Subcutaneous adipose tissue (tissue), 4 donors: ENCODE measurements around the gene DLGAP1. TPM values are rescaled to one million over a fixed set of nuclear protein-coding genes. Genes with fewer than 3 reads are reported as not detected.

Experiments used
- CTCF ChIP-seq: fragments of 450-650 bp; IDR thresholded peaks from one replicate; pipeline ENCODE4 v1.5.1; 2016; ENCODE audit warnings: low read depth, mild to moderate bottlenecking, control low read depth, antibody characterized with exemption, moderate library complexity
- total RNA-seq, 4 donors: library from RNA; depleted of rRNA; stranded (reverse); fragments of >200 nt; gene quantifications; one replicate each; pipeline ENCODE4 v1.1.0, GENCODE V29; 2016

Gene DLGAP1
- total RNA-seq, 4 donors from 2014 or later, result 0.44 to 3.3 (median 0.99) TPM

- no peak for TF ChIP-seq CTCF
These were observed 320.4 kb downstream of the DLGAP1 start for GRCh38 chr18:4134700-4135099.

DNA sequence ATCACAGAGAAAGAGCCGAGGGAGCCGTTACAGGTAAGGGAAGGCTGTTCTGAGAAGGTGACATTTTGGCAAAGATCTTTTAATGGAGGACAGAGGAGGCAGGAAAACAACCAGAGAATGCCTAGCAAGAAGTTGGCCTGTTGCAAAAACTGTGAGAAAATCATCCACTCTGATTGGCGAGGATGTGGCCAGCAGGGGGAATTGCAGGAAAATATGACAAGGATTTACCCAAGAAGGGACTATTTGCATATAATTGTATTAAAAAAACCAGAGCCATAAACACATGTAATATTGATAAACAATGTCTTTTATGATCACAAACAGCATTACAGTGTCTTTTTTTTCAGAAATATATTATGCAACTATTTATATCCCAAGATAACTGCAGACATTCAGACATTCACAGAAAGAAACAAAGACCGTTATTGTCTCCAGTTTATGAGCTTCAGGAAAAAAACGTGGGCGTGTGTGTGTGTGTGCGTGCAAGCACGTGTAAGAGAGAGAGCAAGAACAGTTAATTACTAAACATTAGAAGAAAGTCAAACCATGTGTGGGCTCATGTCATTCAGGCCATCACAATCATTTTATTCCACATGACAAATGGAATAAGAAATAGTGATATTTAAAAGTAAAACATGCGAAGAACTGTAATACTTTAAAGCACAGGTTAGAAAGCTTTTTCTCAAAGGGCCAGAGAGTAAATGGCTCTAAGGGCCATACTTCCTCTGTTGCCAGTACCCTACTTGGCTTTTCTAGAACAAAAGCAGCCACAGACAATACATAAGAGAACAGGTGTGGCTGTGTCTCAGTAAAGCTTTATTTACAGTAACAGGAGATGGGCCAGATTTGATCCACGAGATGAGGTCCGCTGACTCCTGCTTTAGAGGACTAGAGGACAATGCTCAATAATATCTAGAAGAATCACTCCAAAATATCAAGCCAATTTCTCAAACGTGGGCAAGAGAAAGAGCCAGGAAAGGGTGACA is 324.1 kb downstream of the DLGAP1 start:
- no peak for TF ChIP-seq CTCF

DNA sequence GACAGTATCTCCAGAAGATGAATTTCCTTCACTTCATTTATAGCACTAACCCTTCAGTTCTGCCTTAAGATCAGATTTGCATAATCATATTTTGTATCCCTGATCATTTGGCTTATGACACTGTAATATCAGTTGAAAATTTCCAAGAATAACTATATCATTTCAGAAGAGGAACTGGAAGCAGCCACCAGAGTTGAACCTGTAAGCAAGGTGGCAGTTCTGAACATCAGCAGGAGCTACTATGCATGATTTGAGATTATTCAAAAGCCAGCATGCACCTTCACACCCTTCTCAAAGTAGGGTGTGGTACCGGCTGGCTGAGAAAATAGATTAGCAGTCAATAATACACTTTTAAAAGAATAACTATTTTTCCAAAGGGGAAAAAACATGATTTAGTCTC is 328.2 kb downstream of the DLGAP1 start:
- no peak for TF ChIP-seq CTCF

- TF ChIP-seq CTCF, result no peak
These were observed 329.4 kb downstream of the DLGAP1 start for GRCh38 chr18:4125627-4126230.

DNA sequence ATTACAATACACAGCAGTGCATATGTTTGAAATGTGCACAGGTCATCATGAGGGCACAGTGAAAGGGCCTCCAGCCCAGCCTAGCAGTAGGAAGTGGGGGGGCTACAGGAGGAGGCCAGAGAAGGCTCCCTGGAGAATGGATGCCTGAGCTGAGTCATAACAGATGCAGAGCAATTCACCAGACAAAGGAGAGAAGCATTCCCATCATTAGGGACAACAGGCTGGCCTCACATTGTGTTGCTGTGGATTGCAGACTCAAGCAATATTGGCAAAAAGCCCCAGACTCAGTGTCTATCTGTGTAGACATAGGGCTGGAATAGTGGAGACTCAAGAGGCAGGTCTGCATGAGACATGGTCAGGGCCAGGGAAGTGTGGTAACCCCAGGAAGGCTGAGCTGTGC is 329.9 kb downstream of the DLGAP1 start:
- no peak for TF ChIP-seq CTCF

- no peak for TF ChIP-seq CTCF
These were observed 335.3 kb downstream of the DLGAP1 start for GRCh38 chr18:4119813-4120212.

GRCh38 chr18:4119127-4119648 is 335.9 kb downstream of the DLGAP1 start:
- no peak for TF ChIP-seq CTCF
